Astrocyte (in vitro differentiated cells and primary cell): ENCODE measurements around the gene GKN2. TPM values are rescaled to one million over a fixed set of nuclear protein-coding genes. Genes with fewer than 3 reads are reported as not detected.

ENCODE experiments used
- DNase-seq: peaks from one replicate; pipeline ENCODE4 v3.0.0-alpha.2; 2010; ENCODE audit warnings: low read depth
- FAIRE-seq: peaks from 2 replicates; lab custom pipeline; 2011; peaks lifted over from hg19 to GRCh38; lab: Jason Lieb, UNC
- H2AFZ ChIP-seq: 2 replicates; pipeline ENCODE4 v1.6.0; 2012; ENCODE audit warnings: low read depth, low read length, inconsistent platforms
- H3K27ac ChIP-seq: 2 replicates; pipeline ENCODE4 v1.5.1; 2011; ENCODE audit warnings: low read depth, low read length, inconsistent platforms
- H3K27me3 ChIP-seq: 2 replicates; pipeline ENCODE4 v1.6.0; 2011; ENCODE audit warnings: low read length, inconsistent platforms; ENCODE audit not compliant: insufficient read depth
- H3K36me3 ChIP-seq: 2 replicates; pipeline ENCODE4 v1.5.1; 2011; ENCODE audit warnings: low read length, inconsistent platforms; ENCODE audit not compliant: insufficient read depth
- H3K4me1 ChIP-seq: 2 replicates; pipeline ENCODE4 v1.5.1; 2011; ENCODE audit warnings: low read length, inconsistent platforms; ENCODE audit not compliant: insufficient read depth
- H3K4me2 ChIP-seq: 2 replicates; pipeline ENCODE4 v1.6.0; 2012; ENCODE audit warnings: low read length, inconsistent platforms
- H3K4me3 ChIP-seq: 2 replicates; pipeline ENCODE4 v1.5.1; 2011; ENCODE audit warnings: low read depth, mild to moderate bottlenecking, low read length, inconsistent platforms; ENCODE audit not compliant: insufficient read depth
- H3K79me2 ChIP-seq: 2 replicates; pipeline ENCODE4 v1.6.0; 2012; ENCODE audit warnings: mild to moderate bottlenecking, low read length, inconsistent platforms; ENCODE audit not compliant: insufficient read depth
- H3K9ac ChIP-seq: 2 replicates; pipeline ENCODE4 v1.6.0; 2012; ENCODE audit warnings: mild to moderate bottlenecking, low read length, inconsistent platforms
- H3K9me3 ChIP-seq: 2 replicates; pipeline ENCODE4 v1.5.1; 2012; ENCODE audit warnings: low read depth, mild to moderate bottlenecking, low read length, inconsistent platforms; ENCODE audit not compliant: insufficient read depth
- H4K20me1 ChIP-seq: 2 replicates; pipeline ENCODE4 v1.6.0; 2012; ENCODE audit warnings: low read length, inconsistent platforms; ENCODE audit not compliant: insufficient read depth
- H3K27ac Mint-ChIP-seq: one replicate; pipeline ENCODE4 v1.8.0; 2021; ENCODE audit warnings: mild to moderate bottlenecking, mixed read lengths; ENCODE audit not compliant: unreplicated experiment
- H3K27me3 Mint-ChIP-seq: one replicate; pipeline ENCODE4 v1.8.0; 2021; ENCODE audit warnings: low read depth, mixed read lengths; ENCODE audit not compliant: unreplicated experiment
- H3K36me3 Mint-ChIP-seq: one replicate; pipeline ENCODE4 v1.8.0; 2021; ENCODE audit warnings: low read depth, mixed read lengths; ENCODE audit not compliant: unreplicated experiment
- H3K4me1 Mint-ChIP-seq: one replicate; pipeline ENCODE4 v1.8.0; 2021; ENCODE audit warnings: low read depth, mixed read lengths; ENCODE audit not compliant: unreplicated experiment
- H3K4me3 Mint-ChIP-seq: one replicate; pipeline ENCODE4 v1.8.0; 2021; ENCODE audit warnings: mild to moderate bottlenecking, moderate library complexity, mixed read lengths; ENCODE audit not compliant: unreplicated experiment
- H3K9me3 Mint-ChIP-seq: one replicate; pipeline ENCODE4 v1.8.0; 2021; ENCODE audit warnings: mild to moderate bottlenecking, mixed read lengths; ENCODE audit not compliant: unreplicated experiment
- CTCF ChIP-seq: IDR thresholded peaks from 2 replicates; pipeline ENCODE4 v1.5.1; 2011; ENCODE audit warnings: low read depth, mild to moderate bottlenecking, inconsistent platforms, low read length, moderate library complexity; ENCODE audit not compliant: insufficient read depth
- EZH2 ChIP-seq: IDR thresholded peaks from 2 replicates; pipeline ENCODE4 v1.6.1; 2012; ENCODE audit warnings: mild to moderate bottlenecking, low read length, inconsistent platforms; ENCODE audit not compliant: insufficient read depth
- total RNA-seq: library from RNA; stranded (reverse); gene quantifications from 2 replicates; pipeline ENCODE4 v1.2.1, GENCODE V29; 2021

GKN2 gene
- total RNA-seq, 1 donor from 2014 or later, result not detected

- no peaks in the 10 kb centered on the region for H4K20me1 ChIP-seq
- no peak for TF ChIP-seq CTCF
- no peak for TF ChIP-seq EZH2
- Mint-ChIP-seq H3K4me1 (peaks cover 5% of the 10 kb centered on the region), H3K9me3 (no peaks in the 10 kb centered on the region), H3K36me3 (no peaks in the 10 kb centered on the region), H3K27me3 (no peaks in the 10 kb centered on the region), H3K27ac (no peak overlapping the region), H3K4me3 (no peak overlapping the region)
- no peak overlapping the region for H3K4me2 ChIP-seq
- no peak overlapping the region for H3K27ac ChIP-seq
- DNase-seq (peak; percentile 69), FAIRE-seq (no peak)
- no peak overlapping the region for H2AFZ ChIP-seq
- H3K36me3 ChIP-seq, result no peaks in the 10 kb centered on the region
- no peaks in the 10 kb centered on the region for H3K9me3 ChIP-seq
- H3K79me2 ChIP-seq, result no peaks in the 10 kb centered on the region
- H3K9ac ChIP-seq, result no peak overlapping the region
- H3K27me3 ChIP-seq, result no peaks in the 10 kb centered on the region
- H3K4me1 ChIP-seq, result peaks cover 17% of the 10 kb centered on the region
- no peak overlapping the region for H3K4me3 ChIP-seq
Observed at GRCh38 chr2:68918497-68918896, 34.2 kb downstream of the GKN2 start.

GRCh38 chr2:68917034-68917718 lies 35.5 kb downstream of the GKN2 start:
- Histone ChIP-seq H3K4me2 (no peak overlapping the region), H3K27me3 (no peaks in the 10 kb centered on the region), H3K4me3 (no peak overlapping the region), H3K36me3 (no peaks in the 10 kb centered on the region), H3K9ac (no peak overlapping the region), H2AFZ (no peak overlapping the region), H3K4me1 (peaks cover 16% of the 10 kb centered on the region), H3K9me3 (no peaks in the 10 kb centered on the region), H4K20me1 (no peaks in the 10 kb centered on the region), H3K79me2 (no peaks in the 10 kb centered on the region), H3K27ac (no peak overlapping the region)
- Mint-ChIP-seq H3K4me3 (no peak overlapping the region), H3K27me3 (no peaks in the 10 kb centered on the region), H3K4me1 (peaks cover 5% of the 10 kb centered on the region), H3K36me3 (no peaks in the 10 kb centered on the region), H3K27ac (no peak overlapping the region), H3K9me3 (no peaks in the 10 kb centered on the region)
- FAIRE-seq (no peak), DNase-seq (no peak)
- TF ChIP-seq CTCF (no peak), EZH2 (no peak)

GRCh38 chr2:68916226-68916625 lies 36.5 kb downstream of the GKN2 start:
- FAIRE-seq (no peak), DNase-seq (no peak)
- no peaks in the 10 kb centered on the region for H3K9me3 ChIP-seq
- no peak for TF ChIP-seq EZH2
- no peaks in the 10 kb centered on the region for H3K27me3 ChIP-seq
- H3K36me3 ChIP-seq, result no peaks in the 10 kb centered on the region
- no peaks in the 10 kb centered on the region for H4K20me1 ChIP-seq
- no peak overlapping the region for H3K9ac ChIP-seq
- Mint-ChIP-seq H3K4me3 (no peak overlapping the region), H3K4me1 (no peaks in the 10 kb centered on the region), H3K9me3 (no peaks in the 10 kb centered on the region), H3K36me3 (no peaks in the 10 kb centered on the region), H3K27ac (no peak overlapping the region), H3K27me3 (no peaks in the 10 kb centered on the region)
- H3K4me3 ChIP-seq, result no peak overlapping the region
- H3K4me2 ChIP-seq, result no peak overlapping the region
- no peak overlapping the region for H2AFZ ChIP-seq
- H3K27ac ChIP-seq, result no peak overlapping the region
- H3K4me1 ChIP-seq, result peaks cover 11% of the 10 kb centered on the region
- H3K79me2 ChIP-seq, result no peaks in the 10 kb centered on the region
